Naive B cell (primary cell): ENCODE measurements around the gene TLE3. TPM values are rescaled to one million over a fixed set of nuclear protein-coding genes. Genes with fewer than 3 reads are reported as not detected.

Experiments used
- ATAC-seq, 2 donors: fragments of 150-1000 bp; cut with Tn5 transposase; 2 replicates each; pipeline ENCODE4 v1.10.0; 2021; ENCODE audit warnings: low read depth in 2 of 2, mild to moderate bottlenecking in 2 of 2, moderate library complexity in 2 of 2
- DNase-seq: peaks from one replicate; pipeline ENCODE4 v3.0.0; 2022
- H3K27ac Mint-ChIP-seq, 6 donors: one replicate each; pipeline ENCODE4 v1.8.0; 2020 to 2022; ENCODE audit warnings: mild to moderate bottlenecking in 6 of 6, mixed read lengths in 6 of 6, moderate library complexity in 5 of 6, inconsistent platforms in 2 of 6
- H3K27me3 Mint-ChIP-seq, 3 donors: one replicate each; pipeline ENCODE4 v1.8.0; 2021 to 2022; ENCODE audit warnings: mixed read lengths in 3 of 3, mild to moderate bottlenecking in 1 of 3
- H3K36me3 Mint-ChIP-seq, 2 donors: one replicate each; pipeline ENCODE4 v1.8.0; 2020 to 2022; ENCODE audit warnings: mixed read lengths in 2 of 2, inconsistent platforms in 1 of 2, mild to moderate bottlenecking in 1 of 2
- H3K4me1 Mint-ChIP-seq, 3 donors: one replicate each; pipeline ENCODE4 v1.8.0; 2020 to 2022; ENCODE audit warnings: mixed read lengths in 3 of 3, inconsistent platforms in 1 of 3, mild to moderate bottlenecking in 1 of 3, moderate library complexity in 1 of 3
- H3K4me3 Mint-ChIP-seq, 8 donors: one replicate each; pipeline ENCODE4 v1.8.0; 2020 to 2022; ENCODE audit warnings: mild to moderate bottlenecking in 8 of 8, mixed read lengths in 8 of 8, moderate library complexity in 8 of 8, inconsistent platforms in 2 of 8
- H3K9me3 Mint-ChIP-seq, 7 donors: one replicate each; pipeline ENCODE4 v1.8.0; 2020 to 2022; ENCODE audit warnings: mixed read lengths in 7 of 7, mild to moderate bottlenecking in 5 of 7, inconsistent platforms in 2 of 7, moderate library complexity in 1 of 7
- polyA plus RNA-seq, 6 donors: library from polyadenylated mRNA; unstranded; fragments of 300-500 nt; fragmentation: Illumina TruSeq; gene quantifications; one replicate each; pipeline ENCODE4 v1.2.3, GENCODE V29; 2021; ENCODE audit warnings: low read depth in 6 of 6

The TLE3 gene
- polyA plus RNA-seq, 6 donors from 2014 or later, result 0.40 to 37.9 (median 15.8) TPM

- peaks cover 0 to 32% (median 0%) of the 10 kb centered on the region in 3 donors for H3K27me3 Mint-ChIP-seq
- DNase-seq (no peak), ATAC-seq (no peak)
- H3K9me3 Mint-ChIP-seq, result peaks cover 5 to 18% (median 16%) of the 10 kb centered on the region in 7 donors
- H3K36me3 Mint-ChIP-seq, result peaks cover 8 to 16% of the 10 kb centered on the region in 2 donors
- H3K4me3 Mint-ChIP-seq, result peak overlapping the region in 1 of 8 donors; percentile 20
- H3K27ac Mint-ChIP-seq, result peak overlapping the region in 3 of 6 donors; percentile 57 to 77 (median 76)
- H3K4me1 Mint-ChIP-seq, result peaks cover 20 to 62% (median 59%) of the 10 kb centered on the region in 3 donors
These were observed 99.0 kb downstream of the TLE3 start for GRCh38 chr15:69998541-69999391.

DNA sequence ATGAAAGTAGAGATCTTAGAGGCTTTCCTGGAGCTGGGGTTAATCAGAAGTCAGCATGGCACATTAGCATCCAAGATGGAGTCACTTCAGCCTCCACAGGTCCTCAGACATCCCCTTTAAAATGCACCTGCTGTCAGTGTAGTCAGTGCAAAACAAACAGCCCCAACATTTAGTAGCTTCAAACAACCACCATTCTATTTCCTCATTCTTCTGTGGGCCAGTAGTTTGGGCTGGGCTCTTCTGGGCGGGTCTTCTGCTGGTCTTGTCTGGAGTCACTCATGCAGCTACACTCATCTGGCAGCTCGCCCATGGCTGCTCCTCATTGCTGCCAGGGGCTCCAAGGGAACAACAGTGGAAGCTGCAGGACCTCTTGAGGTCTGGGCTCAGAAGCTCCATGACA lies 99.9 kb downstream of the TLE3 start:
- Mint-ChIP-seq H3K36me3 (peaks cover 1 to 7% of the 10 kb centered on the region in 2 donors), H3K9me3 (peaks cover under 1 to 11% (median 9%) of the 10 kb centered on the region in 7 donors), H3K27ac (peak overlapping the region in 1 of 6 donors; percentile 20), H3K27me3 (peaks cover 0 to 25% (median 0%) of the 10 kb centered on the region in 3 donors), H3K4me3 (no peak overlapping the region), H3K4me1 (peaks cover 30 to 71% (median 68%) of the 10 kb centered on the region in 3 donors)
- ATAC-seq (peak; percentile 15 to 61), DNase-seq (no peak)
